HepG2 (cell line): Measurements from ENCODE around the gene OR6S1. TPM values are rescaled to one million over a fixed set of nuclear protein-coding genes. Genes with fewer than 3 reads are reported as not detected.

ENCODE experiments used
- KDM5B ChIP-seq: sonication (generic); formaldehyde crosslinking; IDR thresholded peaks from 2 replicates; pipeline ENCODE4 v1.4.0; 2020; ENCODE audit warnings: missing genetic modification reagents, mild to moderate bottlenecking, borderline replicate concordance
- MATR3 ChIP-seq: sonication (generic); formaldehyde crosslinking; IDR thresholded peaks from 2 replicates; pipeline ENCODE4 v1.4.0; 2020; ENCODE audit warnings: missing genetic modification reagents
- PHF20 ChIP-seq: sonication (generic); formaldehyde crosslinking; IDR thresholded peaks from 2 replicates; pipeline ENCODE4 v1.5.0; 2020; ENCODE audit warnings: mild to moderate bottlenecking, missing genetic modification reagents
- YEATS2 ChIP-seq: sonication (generic); formaldehyde crosslinking; IDR thresholded peaks from 2 replicates; pipeline ENCODE4 v1.4.0; 2020; ENCODE audit warnings: missing genetic modification reagents, borderline replicate concordance
- ZFX ChIP-seq: sonication (generic); formaldehyde crosslinking; IDR thresholded peaks from 2 replicates; pipeline ENCODE4 v1.4.0; 2020; ENCODE audit warnings: mild to moderate bottlenecking, low read depth, missing genetic modification reagents, moderate library complexity
- ZNF143 ChIP-seq: sonication (generic); formaldehyde crosslinking; IDR thresholded peaks from 2 replicates; pipeline ENCODE4 v1.4.0; 2020; ENCODE audit warnings: missing genetic modification reagents
- ZNF562 ChIP-seq: sonication (generic); formaldehyde crosslinking; IDR thresholded peaks from 2 replicates; pipeline ENCODE4 v1.8.0; 2022; ENCODE audit warnings: missing genetic modification reagents, borderline replicate concordance
- ZNF570 ChIP-seq: sonication (generic); formaldehyde crosslinking; IDR thresholded peaks from 2 replicates; pipeline ENCODE4 v1.4.0; 2020; ENCODE audit warnings: mild to moderate bottlenecking, missing genetic modification reagents, borderline replicate concordance
- ZNF790 ChIP-seq: sonication (generic); formaldehyde crosslinking; IDR thresholded peaks from 2 replicates; pipeline ENCODE4 v1.8.0; 2022; ENCODE audit warnings: missing genetic modification reagents, mild to moderate bottlenecking, borderline replicate concordance
- ZNF816 ChIP-seq: sonication (generic); formaldehyde crosslinking; IDR thresholded peaks from 2 replicates; pipeline ENCODE4 v1.8.0; 2022; ENCODE audit warnings: missing genetic modification reagents, mild to moderate bottlenecking, borderline replicate concordance
- polyA plus RNA-seq, 8 experiments: library from polyadenylated mRNA; depleted of rRNA in 3 of 8; stranded (reverse) in 7 of 8; unstranded in 1 of 8; fragments of >200 nt; fragmentation: Illumina TruSeq in 4 of 8; extraction: Trizol in 4 of 8; gene quantifications; 2 replicates each; pipeline versions ENCODE4 v1.2.1 to v1.2.3, GENCODE V29; 2011 to 2016; ENCODE audit warnings: low read depth in 4 of 8, missing spikeins in 1 of 8, mixed read lengths in 1 of 8; ENCODE audit not compliant: insufficient read depth in 1 of 8
- total RNA-seq, 5 experiments: library from RNA; depleted of rRNA; stranded (reverse); fragments of >200 nt; fragmentation: Illumina TruSeq; extraction: Trizol; gene quantifications; 2 replicates each; pipeline ENCODE4 v1.2.3, GENCODE V29; 2016; ENCODE audit warnings: low read depth in 1 of 5
- TF ChIP-seq, protein P1 (sequence below): sonication (generic); formaldehyde crosslinking; IDR thresholded peaks from 2 replicates; pipeline ENCODE4 v1.4.0; 2020; ENCODE audit warnings: missing genetic modification reagents
- TF ChIP-seq, protein P2 (sequence below): sonication (generic); formaldehyde crosslinking; IDR thresholded peaks from 2 replicates; pipeline ENCODE4 v1.5.0; 2020; ENCODE audit warnings: missing genetic modification reagents, mild to moderate bottlenecking, borderline replicate concordance
- TF ChIP-seq, protein P3 (sequence below): sonication (generic); formaldehyde crosslinking; IDR thresholded peaks from 2 replicates; pipeline ENCODE4 v1.4.0; 2020; ENCODE audit warnings: missing genetic modification reagents, borderline replicate concordance
- TF ChIP-seq, protein P4 (sequence below): sonication (generic); formaldehyde crosslinking; IDR thresholded peaks from 2 replicates; pipeline ENCODE4 v1.4.0; 2020; ENCODE audit warnings: missing genetic modification reagents
- TF ChIP-seq, protein P5 (sequence below): sonication (generic); formaldehyde crosslinking; IDR thresholded peaks from 2 replicates; pipeline ENCODE4 v1.5.1; 2020; ENCODE audit warnings: mild to moderate bottlenecking, missing genetic modification reagents, borderline replicate concordance
- TF ChIP-seq, protein P6 (sequence below): sonication (generic); formaldehyde crosslinking; IDR thresholded peaks from 2 replicates; pipeline ENCODE4 v1.4.0; 2020; ENCODE audit warnings: missing genetic modification reagents
- TF ChIP-seq, protein P7 (sequence below): sonication (generic); formaldehyde crosslinking; IDR thresholded peaks from 2 replicates; pipeline ENCODE4 v1.8.0; 2022; ENCODE audit warnings: mild to moderate bottlenecking, missing genetic modification reagents, moderate library complexity

OR6S1 gene
- total and polyA plus RNA-seq, 2 of the 13 experiments (the other 11 are each of a cell fraction or from before 2014, with no cell fraction given), result 0.09 TPM; not detected in 1

DNA sequence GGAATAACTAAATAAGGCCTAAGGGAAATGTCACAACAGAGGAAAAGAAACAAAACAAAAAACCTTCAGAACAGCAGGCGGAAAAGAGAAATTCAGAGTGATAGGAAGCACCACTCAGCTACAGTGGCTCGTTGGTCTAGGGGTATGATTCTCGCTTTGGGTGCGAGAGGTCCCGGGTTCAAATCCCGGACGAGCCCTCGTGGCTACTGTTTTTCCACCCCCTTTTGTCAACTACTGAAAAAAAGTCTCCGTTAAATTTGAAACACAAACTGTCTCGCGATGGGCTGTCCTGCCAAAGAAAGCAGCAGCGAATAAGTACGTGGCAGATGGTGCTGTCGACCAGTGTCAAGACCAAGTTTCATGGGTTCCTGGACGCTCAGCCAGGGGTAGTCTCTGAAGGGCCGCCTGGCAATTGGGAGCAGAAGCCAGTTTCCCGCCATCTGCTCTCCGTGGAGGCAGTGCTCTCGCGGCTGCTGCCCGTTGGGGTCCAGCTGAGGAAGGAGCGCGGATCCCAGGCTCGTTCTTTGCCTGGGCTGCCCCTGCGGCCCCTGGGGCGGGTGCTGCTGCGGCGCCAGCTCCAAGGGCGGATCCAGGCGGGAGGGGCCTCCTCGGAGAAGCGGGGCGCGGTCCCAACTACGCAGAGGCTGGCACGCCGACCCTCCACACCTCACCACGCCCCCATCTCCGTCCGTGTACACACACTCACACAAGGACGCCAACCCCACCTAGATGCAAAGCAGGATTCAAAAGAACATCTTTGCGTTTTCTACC lies 42.6 kb upstream of the OR6S1 start, which contains the start of gene RNASE4 (continued):
- TF ChIP-seq, protein P1, sequence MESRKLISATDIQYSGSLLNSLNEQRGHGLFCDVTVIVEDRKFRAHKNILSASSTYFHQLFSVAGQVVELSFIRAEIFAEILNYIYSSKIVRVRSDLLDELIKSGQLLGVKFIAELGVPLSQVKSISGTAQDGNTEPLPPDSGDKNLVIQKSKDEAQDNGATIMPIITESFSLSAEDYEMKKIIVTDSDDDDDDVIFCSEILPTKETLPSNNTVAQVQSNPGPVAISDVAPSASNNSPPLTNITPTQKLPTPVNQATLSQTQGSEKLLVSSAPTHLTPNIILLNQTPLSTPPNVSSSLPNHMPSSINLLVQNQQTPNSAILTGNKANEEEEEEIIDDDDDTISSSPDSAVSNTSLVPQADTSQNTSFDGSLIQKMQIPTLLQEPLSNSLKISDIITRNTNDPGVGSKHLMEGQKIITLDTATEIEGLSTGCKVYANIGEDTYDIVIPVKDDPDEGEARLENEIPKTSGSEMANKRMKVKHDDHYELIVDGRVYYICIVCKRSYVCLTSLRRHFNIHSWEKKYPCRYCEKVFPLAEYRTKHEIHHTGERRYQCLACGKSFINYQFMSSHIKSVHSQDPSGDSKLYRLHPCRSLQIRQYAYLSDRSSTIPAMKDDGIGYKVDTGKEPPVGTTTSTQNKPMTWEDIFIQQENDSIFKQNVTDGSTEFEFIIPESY (CRISPR knock-in tag), result peak; percentile 62
- TF ChIP-seq YEATS2 (CRISPR knock-in tag) (peak; percentile 67; the same call in 1 of the 2 replicates), ZNF143 (CRISPR knock-in tag) (no peak), ZNF816 (CRISPR knock-in tag) (peak; percentile 92; the same call in 1 of the 2 replicates), ZNF562 (CRISPR knock-in tag) (no peak), ZFX (CRISPR knock-in tag) (no peak; the same call in 1 of the 2 replicates), MATR3 (CRISPR knock-in tag) (no peak), KDM5B (CRISPR knock-in tag) (peak; percentile 79), ZNF570 (CRISPR knock-in tag) (no peak), PHF20 (peak; percentile 67; the same call in 1 of the 2 replicates), ZNF790 (CRISPR knock-in tag) (no peak)
- TF ChIP-seq, protein P2, sequence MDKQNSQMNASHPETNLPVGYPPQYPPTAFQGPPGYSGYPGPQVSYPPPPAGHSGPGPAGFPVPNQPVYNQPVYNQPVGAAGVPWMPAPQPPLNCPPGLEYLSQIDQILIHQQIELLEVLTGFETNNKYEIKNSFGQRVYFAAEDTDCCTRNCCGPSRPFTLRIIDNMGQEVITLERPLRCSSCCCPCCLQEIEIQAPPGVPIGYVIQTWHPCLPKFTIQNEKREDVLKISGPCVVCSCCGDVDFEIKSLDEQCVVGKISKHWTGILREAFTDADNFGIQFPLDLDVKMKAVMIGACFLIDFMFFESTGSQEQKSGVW (CRISPR knock-in tag), result no peak
- TF ChIP-seq, protein P3, sequence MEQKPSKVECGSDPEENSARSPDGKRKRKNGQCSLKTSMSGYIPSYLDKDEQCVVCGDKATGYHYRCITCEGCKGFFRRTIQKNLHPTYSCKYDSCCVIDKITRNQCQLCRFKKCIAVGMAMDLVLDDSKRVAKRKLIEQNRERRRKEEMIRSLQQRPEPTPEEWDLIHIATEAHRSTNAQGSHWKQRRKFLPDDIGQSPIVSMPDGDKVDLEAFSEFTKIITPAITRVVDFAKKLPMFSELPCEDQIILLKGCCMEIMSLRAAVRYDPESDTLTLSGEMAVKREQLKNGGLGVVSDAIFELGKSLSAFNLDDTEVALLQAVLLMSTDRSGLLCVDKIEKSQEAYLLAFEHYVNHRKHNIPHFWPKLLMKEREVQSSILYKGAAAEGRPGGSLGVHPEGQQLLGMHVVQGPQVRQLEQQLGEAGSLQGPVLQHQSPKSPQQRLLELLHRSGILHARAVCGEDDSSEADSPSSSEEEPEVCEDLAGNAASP (CRISPR knock-in tag), result peak; percentile 59; the same call in 1 of the 2 replicates
- TF ChIP-seq, protein P4, sequence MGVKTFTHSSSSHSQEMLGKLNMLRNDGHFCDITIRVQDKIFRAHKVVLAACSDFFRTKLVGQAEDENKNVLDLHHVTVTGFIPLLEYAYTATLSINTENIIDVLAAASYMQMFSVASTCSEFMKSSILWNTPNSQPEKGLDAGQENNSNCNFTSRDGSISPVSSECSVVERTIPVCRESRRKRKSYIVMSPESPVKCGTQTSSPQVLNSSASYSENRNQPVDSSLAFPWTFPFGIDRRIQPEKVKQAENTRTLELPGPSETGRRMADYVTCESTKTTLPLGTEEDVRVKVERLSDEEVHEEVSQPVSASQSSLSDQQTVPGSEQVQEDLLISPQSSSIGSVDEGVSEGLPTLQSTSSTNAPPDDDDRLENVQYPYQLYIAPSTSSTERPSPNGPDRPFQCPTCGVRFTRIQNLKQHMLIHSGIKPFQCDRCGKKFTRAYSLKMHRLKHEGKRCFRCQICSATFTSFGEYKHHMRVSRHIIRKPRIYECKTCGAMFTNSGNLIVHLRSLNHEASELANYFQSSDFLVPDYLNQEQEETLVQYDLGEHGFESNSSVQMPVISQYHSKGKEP, result peak; percentile 88; the same call in 1 of the 2 replicates
- TF ChIP-seq, protein P5, sequence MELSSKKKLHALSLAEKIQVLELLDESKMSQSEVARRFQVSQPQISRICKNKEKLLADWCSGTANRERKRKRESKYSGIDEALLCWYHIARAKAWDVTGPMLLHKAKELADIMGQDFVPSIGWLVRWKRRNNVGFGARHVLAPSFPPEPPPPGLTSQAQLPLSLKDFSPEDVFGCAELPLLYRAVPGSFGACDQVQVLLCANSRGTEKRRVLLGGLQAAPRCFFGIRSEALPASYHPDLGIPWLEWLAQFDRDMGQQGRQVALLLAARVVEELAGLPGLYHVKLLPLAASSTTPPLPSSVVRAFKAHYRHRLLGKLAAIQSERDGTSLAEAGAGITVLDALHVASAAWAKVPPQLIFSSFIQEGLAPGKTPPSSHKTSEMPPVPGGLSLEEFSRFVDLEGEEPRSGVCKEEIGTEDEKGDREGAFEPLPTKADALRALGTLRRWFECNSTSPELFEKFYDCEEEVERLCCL (CRISPR knock-in tag), result no peak
- TF ChIP-seq, protein P6, sequence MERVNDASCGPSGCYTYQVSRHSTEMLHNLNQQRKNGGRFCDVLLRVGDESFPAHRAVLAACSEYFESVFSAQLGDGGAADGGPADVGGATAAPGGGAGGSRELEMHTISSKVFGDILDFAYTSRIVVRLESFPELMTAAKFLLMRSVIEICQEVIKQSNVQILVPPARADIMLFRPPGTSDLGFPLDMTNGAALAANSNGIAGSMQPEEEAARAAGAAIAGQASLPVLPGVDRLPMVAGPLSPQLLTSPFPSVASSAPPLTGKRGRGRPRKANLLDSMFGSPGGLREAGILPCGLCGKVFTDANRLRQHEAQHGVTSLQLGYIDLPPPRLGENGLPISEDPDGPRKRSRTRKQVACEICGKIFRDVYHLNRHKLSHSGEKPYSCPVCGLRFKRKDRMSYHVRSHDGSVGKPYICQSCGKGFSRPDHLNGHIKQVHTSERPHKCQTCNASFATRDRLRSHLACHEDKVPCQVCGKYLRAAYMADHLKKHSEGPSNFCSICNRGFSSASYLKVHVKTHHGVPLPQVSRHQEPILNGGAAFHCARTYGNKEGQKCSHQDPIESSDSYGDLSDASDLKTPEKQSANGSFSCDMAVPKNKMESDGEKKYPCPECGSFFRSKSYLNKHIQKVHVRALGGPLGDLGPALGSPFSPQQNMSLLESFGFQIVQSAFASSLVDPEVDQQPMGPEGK, result peak; percentile 96
- TF ChIP-seq, protein P7, sequence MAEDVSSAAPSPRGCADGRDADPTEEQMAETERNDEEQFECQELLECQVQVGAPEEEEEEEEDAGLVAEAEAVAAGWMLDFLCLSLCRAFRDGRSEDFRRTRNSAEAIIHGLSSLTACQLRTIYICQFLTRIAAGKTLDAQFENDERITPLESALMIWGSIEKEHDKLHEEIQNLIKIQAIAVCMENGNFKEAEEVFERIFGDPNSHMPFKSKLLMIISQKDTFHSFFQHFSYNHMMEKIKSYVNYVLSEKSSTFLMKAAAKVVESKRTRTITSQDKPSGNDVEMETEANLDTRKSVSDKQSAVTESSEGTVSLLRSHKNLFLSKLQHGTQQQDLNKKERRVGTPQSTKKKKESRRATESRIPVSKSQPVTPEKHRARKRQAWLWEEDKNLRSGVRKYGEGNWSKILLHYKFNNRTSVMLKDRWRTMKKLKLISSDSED (CRISPR knock-in tag), result no peak
